Measurements from ENCODE around the gene C6orf118. TPM values are rescaled to one million over a fixed set of nuclear protein-coding genes. Genes with fewer than 3 reads are reported as not detected.

C6orf118 gene
- total and polyA plus RNA-seq, 9 of the 15 experiments (the other 6 are each of a cell fraction or from before 2014, with no cell fraction given), result not detected

DNA sequence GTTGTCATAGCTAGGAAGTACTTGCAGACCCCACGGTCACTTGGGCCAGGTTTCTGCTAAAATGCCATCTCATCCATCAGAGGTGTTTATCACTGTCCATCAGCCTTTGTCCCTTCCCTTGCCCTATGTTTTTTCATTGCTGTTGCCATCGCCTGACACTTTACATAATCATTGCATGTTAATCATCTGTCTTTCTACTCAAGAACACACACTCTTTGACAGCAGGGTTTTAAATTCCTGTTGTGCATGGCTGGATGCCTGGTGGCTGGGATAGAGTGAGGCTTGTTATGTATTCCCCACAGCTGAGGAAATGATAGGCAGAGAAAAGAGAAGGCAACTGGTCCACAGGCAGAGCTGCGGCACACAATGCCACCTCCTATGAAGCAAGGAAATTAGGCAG is 11.7 kb upstream of the C6orf118 start:
- intact Hi-C loops (cut with micrococcal nuclease), result no loop called here
- H3K4me3 ChIP-seq, result no peak overlapping the region
- TF ChIP-seq ZNF133 (CRISPR knock-in tag; IDR thresholded peaks at IDR 0.05), result no peak
- no peak for TF ChIP-seq CBFB (CRISPR knock-in tag; IDR thresholded peaks at IDR 0.05)
- TF ChIP-seq SRSF7 (optimal IDR thresholded peaks at IDR 0.05; ENCODE audit: low read depth, low read length), result no peak
- no peak for TF ChIP-seq HNRNPK (IDR thresholded peaks at IDR 0.05; ENCODE audit: low read depth, low read length, poor library complexity, severe bottlenecking)
- TF ChIP-seq CBX3 (IDR thresholded peaks at IDR 0.05; ENCODE audit: borderline replicate concordance in 1 of 2, low read length in 2 of 2), result no peak
- no peak for TF ChIP-seq MBD2 (IDR thresholded peaks at IDR 0.05; ENCODE audit: borderline replicate concordance, low read depth)
- TF ChIP-seq ZNF707 (CRISPR knock-in tag; conservative IDR thresholded peaks at IDR 0.05), result no peak
- TF ChIP-seq, protein P1, sequence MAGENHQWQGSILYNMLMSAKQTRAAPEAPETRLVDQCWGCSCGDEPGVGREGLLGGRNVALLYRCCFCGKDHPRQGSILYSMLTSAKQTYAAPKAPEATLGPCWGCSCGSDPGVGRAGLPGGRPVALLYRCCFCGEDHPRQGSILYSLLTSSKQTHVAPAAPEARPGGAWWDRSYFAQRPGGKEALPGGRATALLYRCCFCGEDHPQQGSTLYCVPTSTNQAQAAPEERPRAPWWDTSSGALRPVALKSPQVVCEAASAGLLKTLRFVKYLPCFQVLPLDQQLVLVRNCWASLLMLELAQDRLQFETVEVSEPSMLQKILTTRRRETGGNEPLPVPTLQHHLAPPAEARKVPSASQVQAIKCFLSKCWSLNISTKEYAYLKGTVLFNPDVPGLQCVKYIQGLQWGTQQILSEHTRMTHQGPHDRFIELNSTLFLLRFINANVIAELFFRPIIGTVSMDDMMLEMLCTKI (IDR thresholded peaks at IDR 0.05; ENCODE audit: partially characterized antibody), result no peak
- TF ChIP-seq ETV6 (IDR thresholded peaks at IDR 0.05; ENCODE audit: borderline replicate concordance in 1 of 2, low read depth in 2 of 2, low read length in 1 of 2), result no peak
- TF ChIP-seq ETV6 (CRISPR knock-in tag; IDR thresholded peaks at IDR 0.05; ENCODE audit: borderline replicate concordance), result no peak
- TF ChIP-seq CBFA2T3 (IDR thresholded peaks at IDR 0.05), result no peak
- TF ChIP-seq CREM (IDR thresholded peaks at IDR 0.05; ENCODE audit: low read depth), result no peak
- no peak for TF ChIP-seq DPF2 (IDR thresholded peaks at IDR 0.05)
- TF ChIP-seq NCOA1 (IDR thresholded peaks at IDR 0.05; ENCODE audit: low read depth), result no peak
- no peak for TF ChIP-seq LCOR (CRISPR knock-in tag; IDR thresholded peaks at IDR 0.05)
- no peak for TF ChIP-seq RBM34 (IDR thresholded peaks at IDR 0.05; ENCODE audit: borderline replicate concordance, insufficient read depth, low read length)
- FAIRE-seq (no peak), ATAC-seq (no peak), DNase-seq (ENCODE audit: extremely low read depth in 1 of 4, low spot score in 3 of 4) (no peak)
- in situ Hi-C loops (cut with MboI), result no loop called here
- no peaks in the 10 kb centered on the region for H3K79me2 ChIP-seq (ENCODE audit: control insufficient read depth, insufficient read depth, low read length)
- no peak overlapping the region for H2AFZ ChIP-seq (ENCODE audit: low read depth, low read length)
- ChIA-PET CTCF (ENCODE audit: low intra/inter-chr PET ratio) (no interaction called here), POLR2A (no interaction called here)
- no peaks in the 10 kb centered on the region for H4K20me1 ChIP-seq (replicated peaks; ENCODE audit: control insufficient read depth, insufficient read depth, low read length)
- no peaks in the 10 kb centered on the region for H3K36me3 ChIP-seq (ENCODE audit: control insufficient read depth, insufficient read depth, low read length)
- no peaks in the 10 kb centered on the region for H3K9me1 ChIP-seq (ENCODE audit: control insufficient read depth, insufficient read depth, low read length)
- H3K4me2 ChIP-seq (ENCODE audit: insufficient read depth, low read length), result no peak overlapping the region
- 2% methylated on average over 3 of the region's 3 CpGs for WGBS (ENCODE audit: insufficient coverage, low coverage, missing lambda C conversion rate)
- no peak overlapping the region for H3K9ac ChIP-seq (ENCODE audit: insufficient read depth in 1 of 2, low read depth in 2 of 2, low read length in 2 of 2)
- no TSS peak for BruUV-seq (replicated peaks)
- no peaks in the 10 kb centered on the region for H3K4me1 ChIP-seq (replicated peaks in 1 of 2; ENCODE audit: control insufficient read depth in 2 of 2, insufficient read depth in 2 of 2, low read length in 2 of 2)
- no peaks in the 10 kb centered on the region for H3K27me3 ChIP-seq (ENCODE audit: control insufficient read depth in 2 of 2, insufficient read depth in 2 of 2, low read length in 2 of 2)
- peaks cover 3% of the 10 kb centered on the region; the same call in 1 of the 2 replicates for H3K9me3 ChIP-seq (replicated peaks; ENCODE audit: control insufficient read depth, insufficient read depth, low read depth, low read length)
- H3K27ac ChIP-seq (ENCODE audit: extremely low read depth, low read depth, low read length), result no peak overlapping the region

Data from K562 (cell line).